Caco-2 (cell line): ENCODE results near the gene FAM117B. TPM values are rescaled to one million over a fixed set of nuclear protein-coding genes. Genes with fewer than 3 reads are reported as not detected.

Experiments used
- BruUV-seq: library from RNA; stranded (reverse); fragments of 400-500 nt; replicated peaks from 2 replicates; lab custom pipeline; 2021; lab: Mats Ljungman, UMichigan
- CTCF ChIA-PET: fragments of 300-600 bp; sonication (Branson Sonifier 250); formaldehyde crosslinking; loops from one replicate; lab custom pipeline; 2022; ENCODE audit warnings: antibody characterized with exemption; lab: Charles Lee
- POLR2A ChIA-PET: fragments of 300-600 bp; sonication (Branson Sonifier 250); formaldehyde crosslinking; loops from one replicate; lab custom pipeline; 2022; ENCODE audit warnings: antibody characterized with exemption; lab: Charles Lee
- DNase-seq, 2 experiments: peaks; one replicate each; pipeline versions ENCODE4 v3.0.0 to v3.0.0-alpha.2; 2020 to 2022
- H3K27me3 ChIP-seq: replicated peaks from 2 replicates; pipeline ENCODE4 v1.6.0; 2011; ENCODE audit warnings: low read length; ENCODE audit not compliant: control insufficient read depth, insufficient read depth
- H3K36me3 ChIP-seq: 2 replicates; pipeline ENCODE4 v1.5.1; 2011; ENCODE audit warnings: low read length; ENCODE audit not compliant: control insufficient read depth, insufficient read depth
- H3K4me1 ChIP-seq: fragments of 250-450 bp; sonication (Bioruptor Pico); 2 replicates; pipeline ENCODE4 v1.5.1; 2020; ENCODE audit warnings: mild to moderate bottlenecking
- H3K4me3 ChIP-seq: 2 replicates; pipeline ENCODE4 v1.5.1; 2011; ENCODE audit warnings: low read depth, mild to moderate bottlenecking, control low read depth, low read length
- H3K9me3 ChIP-seq: fragments of 250-450 bp; sonication (Bioruptor Pico); 2 replicates; pipeline ENCODE4 v1.5.1; 2020; ENCODE audit warnings: mild to moderate bottlenecking, moderate library complexity
- H3K27ac Mint-ChIP-seq: one replicate; pipeline ENCODE4 v1.8.0; 2022; ENCODE audit warnings: mixed read lengths; ENCODE audit not compliant: unreplicated experiment
- H3K27me3 Mint-ChIP-seq: one replicate; pipeline ENCODE4 v1.8.0; 2022; ENCODE audit warnings: mixed read lengths; ENCODE audit not compliant: insufficient read depth, unreplicated experiment
- H3K36me3 Mint-ChIP-seq: one replicate; pipeline ENCODE4 v1.8.0; 2022; ENCODE audit warnings: mild to moderate bottlenecking, mixed read lengths; ENCODE audit not compliant: insufficient read depth, unreplicated experiment
- H3K4me1 Mint-ChIP-seq: one replicate; pipeline ENCODE4 v1.8.0; 2022; ENCODE audit warnings: low read depth, mixed read lengths; ENCODE audit not compliant: unreplicated experiment
- H3K4me3 Mint-ChIP-seq: one replicate; pipeline ENCODE4 v1.8.0; 2022; ENCODE audit warnings: mild to moderate bottlenecking, moderate library complexity, mixed read lengths; ENCODE audit not compliant: unreplicated experiment
- H3K9me3 Mint-ChIP-seq: one replicate; pipeline ENCODE4 v1.8.0; 2022; ENCODE audit warnings: mixed read lengths; ENCODE audit not compliant: unreplicated experiment
- intact Hi-C: fragments of 100-400 bp; cut with micrococcal nuclease; formaldehyde crosslinking; loops from one replicate; pipeline ENCODE4 v1.10.0; 2022; ENCODE audit not compliant: unreplicated experiment
- total RNA-seq: library from RNA; stranded (reverse); gene quantifications from 2 replicates; pipeline ENCODE4 v1.2.3, GENCODE V29; 2022
- TF ChIP-seq, protein P1 (sequence below), 2 experiments: fragments of 200-600 bp in 1 of 2; IDR thresholded peaks; 1 replicate in 1 of 2; 2 replicates in 1 of 2; pipeline versions ENCODE4 v1.5.1 to v1.8.0; 2011 to 2022; ENCODE audit warnings: antibody characterized with exemption in 1 of 2, control low read depth in 1 of 2, inconsistent platforms in 1 of 2, low read depth in 1 of 2, low read length in 1 of 2, mild to moderate bottlenecking in 1 of 2, moderate library complexity in 1 of 2; ENCODE audit not compliant: insufficient read depth in 1 of 2, severe bottlenecking in 1 of 2, unreplicated experiment in 1 of 2

FAM117B gene
- total RNA-seq, 1 experiment from 2014 or later, result 9.8 TPM

DNA sequence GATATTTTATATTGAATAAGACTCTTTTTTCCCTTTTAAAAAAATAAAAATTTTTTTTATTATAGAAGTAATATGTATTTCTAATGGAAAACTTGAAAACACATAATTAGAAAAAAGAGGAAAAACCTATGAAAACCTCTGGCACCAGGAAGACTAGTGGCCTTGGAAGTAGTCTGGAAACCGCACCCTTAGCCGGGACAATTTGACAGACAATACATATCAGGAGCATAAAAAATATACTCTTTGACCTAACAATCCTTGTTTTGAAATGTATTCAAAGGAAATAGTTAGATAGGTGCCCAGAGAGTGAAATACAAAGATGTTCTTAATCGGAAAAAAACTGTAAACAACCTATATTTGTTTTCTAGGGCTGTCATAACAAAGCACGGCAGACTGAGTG lies 34.9 kb upstream of the FAM117B start:
- no peaks in the 10 kb centered on the region for H3K27me3 ChIP-seq
- BruUV-seq, result no TSS peak
- H3K36me3 ChIP-seq, result no peaks in the 10 kb centered on the region
- no peak overlapping the region for H3K27ac Mint-ChIP-seq
- no peak overlapping the region for H3K4me3 ChIP-seq
- no peaks in the 10 kb centered on the region for H3K4me1 ChIP-seq
- no peaks in the 10 kb centered on the region for H3K4me1 Mint-ChIP-seq
- no peaks in the 10 kb centered on the region for H3K27me3 Mint-ChIP-seq
- intact Hi-C loops, result no loop called here
- ChIA-PET POLR2A (no interaction called here), CTCF (no interaction called here)
- DNase-seq, result no peak
- no peak overlapping the region for H3K4me3 Mint-ChIP-seq
- no peaks in the 10 kb centered on the region for H3K9me3 Mint-ChIP-seq
- TF ChIP-seq, protein P1, sequence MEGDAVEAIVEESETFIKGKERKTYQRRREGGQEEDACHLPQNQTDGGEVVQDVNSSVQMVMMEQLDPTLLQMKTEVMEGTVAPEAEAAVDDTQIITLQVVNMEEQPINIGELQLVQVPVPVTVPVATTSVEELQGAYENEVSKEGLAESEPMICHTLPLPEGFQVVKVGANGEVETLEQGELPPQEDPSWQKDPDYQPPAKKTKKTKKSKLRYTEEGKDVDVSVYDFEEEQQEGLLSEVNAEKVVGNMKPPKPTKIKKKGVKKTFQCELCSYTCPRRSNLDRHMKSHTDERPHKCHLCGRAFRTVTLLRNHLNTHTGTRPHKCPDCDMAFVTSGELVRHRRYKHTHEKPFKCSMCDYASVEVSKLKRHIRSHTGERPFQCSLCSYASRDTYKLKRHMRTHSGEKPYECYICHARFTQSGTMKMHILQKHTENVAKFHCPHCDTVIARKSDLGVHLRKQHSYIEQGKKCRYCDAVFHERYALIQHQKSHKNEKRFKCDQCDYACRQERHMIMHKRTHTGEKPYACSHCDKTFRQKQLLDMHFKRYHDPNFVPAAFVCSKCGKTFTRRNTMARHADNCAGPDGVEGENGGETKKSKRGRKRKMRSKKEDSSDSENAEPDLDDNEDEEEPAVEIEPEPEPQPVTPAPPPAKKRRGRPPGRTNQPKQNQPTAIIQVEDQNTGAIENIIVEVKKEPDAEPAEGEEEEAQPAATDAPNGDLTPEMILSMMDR (IDR thresholded peaks at IDR 0.05; ENCODE audit: insufficient read depth in 1 of 2, low read depth in 1 of 2, low read length in 1 of 2, severe bottlenecking in 1 of 2, unreplicated experiment in 1 of 2), result no peak
- H3K9me3 ChIP-seq, result no peaks in the 10 kb centered on the region; the same call in 1 of the 2 replicates
- H3K36me3 Mint-ChIP-seq, result no peaks in the 10 kb centered on the region

DNA sequence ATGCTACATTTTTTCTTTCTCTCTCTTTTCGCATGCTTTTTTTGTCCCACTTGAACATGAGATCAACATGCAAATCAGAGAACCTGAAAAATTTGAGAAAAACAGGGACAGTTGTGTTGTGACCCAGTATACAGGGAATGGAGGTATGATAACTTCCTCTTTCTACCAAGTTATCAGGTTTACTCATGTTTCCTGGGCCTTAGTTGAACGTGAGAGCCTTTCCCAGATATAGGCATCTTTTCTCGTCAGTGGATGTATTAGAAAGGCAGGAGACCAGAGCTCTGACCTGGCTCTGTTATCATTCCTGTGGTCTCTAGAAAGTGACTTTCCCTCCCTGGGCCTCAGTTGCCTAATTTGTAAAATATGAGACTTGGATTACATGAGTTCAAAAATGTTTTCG lies 30.1 kb upstream of the FAM117B start:
- no TSS peak for BruUV-seq
- no peaks in the 10 kb centered on the region; the same call in 1 of the 2 replicates for H3K9me3 ChIP-seq
- H3K27me3 Mint-ChIP-seq, result no peaks in the 10 kb centered on the region
- TF ChIP-seq, protein P1 (IDR thresholded peaks at IDR 0.05; ENCODE audit: insufficient read depth in 1 of 2, low read depth in 1 of 2, low read length in 1 of 2, severe bottlenecking in 1 of 2, unreplicated experiment in 1 of 2), result no peak
- H3K27me3 ChIP-seq, result no peaks in the 10 kb centered on the region
- H3K9me3 Mint-ChIP-seq, result no peaks in the 10 kb centered on the region
- no peaks in the 10 kb centered on the region for H3K4me1 ChIP-seq
- no peak overlapping the region for H3K4me3 Mint-ChIP-seq
- H3K4me3 ChIP-seq, result no peak overlapping the region
- ChIA-PET CTCF (no interaction called here), POLR2A (no interaction called here)
- DNase-seq, result no peak
- no peaks in the 10 kb centered on the region for H3K36me3 ChIP-seq
- intact Hi-C loops, result no loop called here
- no peaks in the 10 kb centered on the region for H3K36me3 Mint-ChIP-seq
- no peak overlapping the region for H3K27ac Mint-ChIP-seq
- H3K4me1 Mint-ChIP-seq, result no peaks in the 10 kb centered on the region

DNA sequence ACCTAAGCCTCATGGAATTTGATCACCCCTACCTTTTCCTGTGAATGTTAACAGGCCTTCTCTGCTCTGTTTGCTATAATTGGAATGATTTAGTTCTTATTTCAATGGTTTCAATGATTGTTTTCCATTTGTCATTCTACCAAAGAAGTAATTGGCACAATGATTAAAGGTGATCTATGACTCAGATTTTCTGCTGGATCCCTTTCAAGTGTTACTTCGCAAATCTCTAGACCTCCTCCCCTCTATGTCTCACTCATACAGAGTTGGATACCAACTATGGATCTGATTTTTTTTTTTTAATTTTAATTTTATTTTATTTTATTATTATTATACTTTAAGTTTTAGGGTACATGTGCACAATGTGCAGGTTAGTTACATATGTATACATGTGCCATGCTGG lies 29.6 kb upstream of the FAM117B start:
- Mint-ChIP-seq H3K4me3 (no peak overlapping the region), H3K9me3 (no peaks in the 10 kb centered on the region), H3K27me3 (no peaks in the 10 kb centered on the region), H3K36me3 (no peaks in the 10 kb centered on the region), H3K4me1 (no peaks in the 10 kb centered on the region), H3K27ac (no peak overlapping the region)
- no peaks in the 10 kb centered on the region for H3K4me1 ChIP-seq
- no peaks in the 10 kb centered on the region; the same call in 1 of the 2 replicates for H3K9me3 ChIP-seq
- H3K36me3 ChIP-seq, result no peaks in the 10 kb centered on the region
- POLR2A ChIA-PET, result no interaction called here
- TF ChIP-seq, protein P1 (IDR thresholded peaks at IDR 0.05; ENCODE audit: insufficient read depth in 1 of 2, low read depth in 1 of 2, low read length in 1 of 2, severe bottlenecking in 1 of 2, unreplicated experiment in 1 of 2), result no peak
- no peak overlapping the region for H3K4me3 ChIP-seq
- no peak for DNase-seq
- no TSS peak for BruUV-seq
- no peaks in the 10 kb centered on the region for H3K27me3 ChIP-seq
- intact Hi-C loops, result no loop called here
- CTCF ChIA-PET, result no interaction called here
